Endodermal cell (in vitro differentiated cells): Measurements from ENCODE around the gene AKNAD1. TPM values are rescaled to one million over a fixed set of nuclear protein-coding genes. Genes with fewer than 3 reads are reported as not detected.

Experiments used
- DNase-seq: peaks from one replicate; pipeline ENCODE4 v3.0.0-alpha.2; 2017
- H3K27ac ChIP-seq: 2 replicates; pipeline ENCODE4 v1.5.1; 2013; ENCODE audit warnings: mild to moderate bottlenecking, low read depth, low read length, moderate library complexity
- H3K27me3 ChIP-seq: 2 replicates; pipeline ENCODE4 v1.6.1; 2013; ENCODE audit warnings: mild to moderate bottlenecking, low read length, moderate library complexity; ENCODE audit not compliant: insufficient read depth, control insufficient read depth, poor library complexity, severe bottlenecking
- H3K36me3 ChIP-seq: 2 replicates; pipeline ENCODE4 v1.7.0; 2013; ENCODE audit warnings: mild to moderate bottlenecking, low read length, moderate library complexity; ENCODE audit not compliant: control insufficient read depth, insufficient read depth
- H3K4me1 ChIP-seq: one replicate; pipeline ENCODE4 v1.7.0; 2013; ENCODE audit warnings: low read length; ENCODE audit not compliant: control insufficient read depth, insufficient read depth
- H3K4me3 ChIP-seq: 2 replicates; pipeline ENCODE4 v1.5.1; 2013; ENCODE audit warnings: mild to moderate bottlenecking, low read length, moderate library complexity
- H3K9ac ChIP-seq: 2 replicates; pipeline ENCODE4 v1.6.1; 2013; ENCODE audit warnings: mild to moderate bottlenecking, low read length, moderate library complexity; ENCODE audit not compliant: poor library complexity, severe bottlenecking; ENCODE audit errors: extremely low read depth
- H3K9me3 ChIP-seq: 2 replicates; pipeline ENCODE4 v1.6.1; 2013; ENCODE audit warnings: mild to moderate bottlenecking, low read length, moderate library complexity; ENCODE audit not compliant: control insufficient read depth
- H3K27ac Mint-ChIP-seq: 2 replicates; pipeline ENCODE4 v1.8.0; 2020; ENCODE audit warnings: mixed read lengths
- H3K27me3 Mint-ChIP-seq: 2 replicates; pipeline ENCODE4 v1.8.0; 2021; ENCODE audit warnings: mild to moderate bottlenecking, mixed read lengths; ENCODE audit not compliant: insufficient read depth
- H3K36me3 Mint-ChIP-seq: 2 replicates; pipeline ENCODE4 v1.8.0; 2020; ENCODE audit warnings: low read depth, mixed read lengths
- H3K4me1 Mint-ChIP-seq: 2 replicates; pipeline ENCODE4 v1.8.0; 2020; ENCODE audit warnings: mixed read lengths
- H3K4me3 Mint-ChIP-seq: 2 replicates; pipeline ENCODE4 v1.8.0; 2020; ENCODE audit warnings: mild to moderate bottlenecking, moderate library complexity, mixed read lengths
- H3K9me3 Mint-ChIP-seq: 2 replicates; pipeline ENCODE4 v1.8.0; 2020; ENCODE audit warnings: mild to moderate bottlenecking, mixed read lengths
- CTCF ChIP-seq: fragments of 200-600 bp; sonication (generic); conservative IDR thresholded peaks from 2 replicates; pipeline ENCODE4 v1.5.0; 2021; ENCODE audit warnings: antibody characterized with exemption, mild to moderate bottlenecking
- WGBS, 2 experiments: methylation state at CpG; one replicate each; pipeline versions ENCODE4 v1.1.5 to v1.1.7; 2013; ENCODE audit warnings: missing lambda C conversion rate in 2 of 2, mixed read lengths in 1 of 2; ENCODE audit not compliant: insufficient coverage in 1 of 2, insufficient read length in 1 of 2; 5-methylcytosine and 5-hydroxymethylcytosine counted together
- long read RNA-seq, 4 experiments: library from polyadenylated mRNA in 2 of 4; library from RNA in 1 of 4; library from capped mRNA in 1 of 4; stranded (forward) in 3 of 4; unstranded in 1 of 4; transcript quantifications; one replicate each; pipeline ENCODE4 v2.0.0, GENCODE V29; 2020 to 2021; ENCODE audit warnings: inconsistent platforms in 1 of 4
- polyA plus RNA-seq, 2 experiments: library from polyadenylated mRNA; stranded (reverse); fragments of 50-300 nt; gene quantifications; one replicate each; pipeline ENCODE4 v1.2.3, GENCODE V29; 2013
- total RNA-seq, 2 donors: library from RNA; stranded (reverse); fragmentation: NEBNext Ultra II Directional in 1 of 2; extraction: Animal tissue kit (Norgen Biotek cat#: 25700) in 1 of 2; gene quantifications; 2 replicates in 1 of 2; 3 replicates in 1 of 2; pipeline ENCODE4 v1.2.1, GENCODE V29; 2021

AKNAD1 gene
- 1 to 10 TPM in 1 of 2 donors, under 1 TPM in 1; 0.20 to 2.0 TPM for total RNA-seq
- 0.43 TPM for polyA plus RNA-seq (2013, experiment 1 of 2)
- polyA plus RNA-seq (2013, experiment 2 of 2): 0.29 TPM
- long read RNA-seq, experiment 1: 0 reads
- long read RNA-seq, experiment 2: 0 reads
- long read RNA-seq, experiment 3: 0 reads
- long read RNA-seq, experiment 4, partial matches to known transcripts: 0 of 2 reads
- long read RNA-seq, experiment 4, other reads (novel, unspliced or antisense): 2 of 2 reads

GRCh38 chr1:108856994-108857393, at the start of gene AKNAD1:
TSS of gene AKNAD1 (minus strand) at chr1:108857094. CDS start at chr1:108852664, 4,430 bp downstream.
- Mint-ChIP-seq H3K36me3 (no peaks in the 10 kb centered on the region), H3K4me3 (no peak within 1 kb of the TSS), H3K9me3 (no peaks in the 10 kb centered on the region), H3K27me3 (no peaks in the 10 kb centered on the region), H3K4me1 (peaks cover 11% of the 10 kb centered on the region), H3K27ac (no peak within 1 kb of the TSS)
- no peak within 1 kb of the TSS for H3K27ac ChIP-seq
- no peak for TF ChIP-seq CTCF
- WGBS, 2 experiments: 83% methylated on average over 1 of the region's 1 CpG
- H3K4me1 ChIP-seq: no peaks in the 10 kb centered on the region
- no peaks in the 10 kb centered on the region for H3K27me3 ChIP-seq
- H3K9me3 ChIP-seq: no peaks in the 10 kb centered on the region
- no peak within 1 kb of the TSS for H3K4me3 ChIP-seq
- H3K36me3 ChIP-seq: no peaks in the 10 kb centered on the region
- DNase-seq: no peak
- no peak within 1 kb of the TSS for H3K9ac ChIP-seq

- no peak for DNase-seq
- TF ChIP-seq CTCF: no peak
- Mint-ChIP-seq H3K27me3 (no peaks in the 10 kb centered on the region), H3K4me3 (no peak overlapping the region), H3K4me1 (peaks cover 3% of the 10 kb centered on the region), H3K27ac (no peak overlapping the region), H3K9me3 (no peaks in the 10 kb centered on the region), H3K36me3 (peaks cover 54% of the 10 kb centered on the region)
- Histone ChIP-seq H3K9ac (no peak overlapping the region), H3K4me3 (no peak overlapping the region), H3K4me1 (peaks cover 4% of the 10 kb centered on the region), H3K27ac (no peak overlapping the region), H3K36me3 (peaks cover 97% of the 10 kb centered on the region), H3K27me3 (no peaks in the 10 kb centered on the region), H3K9me3 (no peaks in the 10 kb centered on the region)
- WGBS, 2 experiments: 100% methylated on average over 1 of the region's 3 CpGs
Observed at GRCh38 chr1:108901106-108901505, 44.2 kb upstream of the AKNAD1 start.

GRCh38 chr1:108897865-108898720, 41.2 kb upstream of the AKNAD1 start:
- Mint-ChIP-seq H3K36me3 (peaks cover 34% of the 10 kb centered on the region), H3K4me3 (no peak overlapping the region), H3K27ac (no peak overlapping the region), H3K27me3 (no peaks in the 10 kb centered on the region), H3K4me1 (peaks cover 6% of the 10 kb centered on the region), H3K9me3 (no peaks in the 10 kb centered on the region)
- H3K27me3 ChIP-seq: no peaks in the 10 kb centered on the region
- 61 to 73% methylated on average over 7 of the region's 8 CpGs for WGBS, 2 experiments
- H3K4me3 ChIP-seq: no peak overlapping the region
- H3K4me1 ChIP-seq: peaks cover 4% of the 10 kb centered on the region
- H3K9me3 ChIP-seq: no peaks in the 10 kb centered on the region
- peak; percentile 90 for TF ChIP-seq CTCF
- peaks cover 80% of the 10 kb centered on the region for H3K36me3 ChIP-seq
- no peak overlapping the region for H3K27ac ChIP-seq
- no peak for DNase-seq
- H3K9ac ChIP-seq: no peak overlapping the region
